Adrenal gland (tissue), 12 donors: ENCODE measurements around the gene TGFB1. TPM values are rescaled to one million over a fixed set of nuclear protein-coding genes. Genes with fewer than 3 reads are reported as not detected.

Experiments
- DNase-seq, 7 donors: peaks; one replicate each; pipeline ENCODE4 v3.0.0-alpha.2; 2019 to 2020
- H3K27ac ChIP-seq, 5 donors: fragments of 200-600 bp; sonication (generic) in 4 of 5; 1 replicate in 3 of 5; 2 replicates in 2 of 5; pipeline versions ENCODE4 v1.5.1 to v1.8.0; 2016 to 2020; ENCODE audit warnings: mild to moderate bottlenecking in 1 of 5
- H3K27me3 ChIP-seq: fragments of 200-600 bp; 2 replicates; pipeline ENCODE4 v1.8.0; 2021
- H3K36me3 ChIP-seq, 2 donors: fragments of 200-600 bp; replicated peaks in 1 of 2; 1 replicate in 1 of 2; 2 replicates in 1 of 2; pipeline versions ENCODE4 v1.5.1 to v1.8.0; 2018 to 2022
- H3K4me1 ChIP-seq, 2 donors: fragments of 200-600 bp; replicated peaks in 1 of 2; 1 replicate in 1 of 2; 2 replicates in 1 of 2; pipeline versions ENCODE4 v1.5.1 to v1.8.0; 2018 to 2021
- H3K4me3 ChIP-seq, 4 donors: fragments of 200-600 bp; sonication (generic) in 3 of 4; one replicate each; pipeline ENCODE4 v1.5.1; 2016 to 2018
- H3K9me3 ChIP-seq, 3 donors: fragments of 200-600 bp; sonication (generic) in 1 of 3; replicated peaks in 1 of 3; 1 replicate in 2 of 3; 2 replicates in 1 of 3; pipeline versions ENCODE4 v1.5.1 to v1.8.0; 2016 to 2021
- CTCF ChIP-seq, 6 experiments: fragments of 450-650 bp in 4 of 6; fragments of 200-600 bp in 2 of 6; sonication (generic) in 1 of 6; IDR thresholded peaks; 1 replicate in 5 of 6; 2 replicates in 1 of 6; pipeline versions ENCODE4 v1.5.1 to v1.8.0; 2016 to 2021; ENCODE audit warnings: antibody characterized with exemption in 6 of 6, mild to moderate bottlenecking in 2 of 6, moderate library complexity in 1 of 6
- POLR2A ChIP-seq, 2 donors: fragments of 450-650 bp; IDR thresholded peaks; one replicate each; pipeline ENCODE4 v1.6.1; 2017; ENCODE audit warnings: antibody characterized with exemption in 2 of 2, mild to moderate bottlenecking in 2 of 2, moderate library complexity in 1 of 2
- WGBS, 4 donors: extraction: QIAGEN DNeasy Blood & Tissue Kit in 2 of 4; methylation state at CpG; one replicate each; pipeline versions ENCODE4 v1.1.5 to v1.1.7; 2013 to 2017; 5-methylcytosine and 5-hydroxymethylcytosine counted together
- intact Hi-C, 2 donors: fragments of 100-400 bp; cut with DNase I; formaldehyde crosslinking; loops; one replicate each; pipeline versions ENCODE4 v1.14.1 to v1.15.0; 2022 to 2023
- polyA plus RNA-seq, 3 donors: library from polyadenylated mRNA; stranded (reverse); fragments of 200-250 nt in 2 of 3; fragments of 350-450 nt in 1 of 3; fragmentation: Illumina TruSeq in 1 of 3; extraction: RNeasy Lipid Tissue Mini Kit (QIAGEN cat#74804) in 1 of 3; gene quantifications; one replicate each; pipeline ENCODE4 v1.2.3, GENCODE V29; 2013 to 2014
- total RNA-seq, 9 donors: library from RNA; depleted of rRNA in 4 of 9; stranded (reverse); fragments of >200 nt in 4 of 9; fragments of 120-200 nt in 1 of 9; fragmentation: NEBNext Ultra II Directional in 1 of 9; extraction: Animal tissue kit (Norgen Biotek cat#: 25700) in 1 of 9; gene quantifications; one replicate each; pipeline versions ENCODE4 v1.1.0 to v1.2.4, GENCODE V29; 2013 to 2023
- donor health status: healthy with polysubstance abuse.
- donor health status: Bipolar disorder and iron deficiency.
- donor health status: DM: yes; HTN: yes; CAD: no.
- donor health status: DM: no; HTN: no; CAD: no.
- donor health status: DM: no; HTN: no; CAD: no.
- donor health status: DM: yes; HTN: yes; CAD: no.

The TGFB1 gene
- total and polyA plus RNA-seq, 12 donors, result 1.6 to 75.9 (median 35.7) TPM

- no peaks in the 10 kb centered on the region for H3K27me3 ChIP-seq
- no peaks in the 10 kb centered on the region for H3K9me3 ChIP-seq
- H3K36me3 ChIP-seq, result no peaks in the 10 kb centered on the region
- no peak overlapping the region for H3K27ac ChIP-seq
- 80 to 94% (median 88%) methylated on average over 2 of the region's 2 CpGs for WGBS, 4 donors
- no peak for TF ChIP-seq CTCF (IDR thresholded peaks at IDR 0.05)
- no peak for TF ChIP-seq POLR2A (IDR thresholded peaks at IDR 0.05)
- intact Hi-C loops, result no loop called here
- DNase-seq, result no peak
- peaks cover 20 to 26% of the 10 kb centered on the region in 2 donors for H3K4me1 ChIP-seq
- no peak overlapping the region for H3K4me3 ChIP-seq
These were observed 45.8 kb upstream of the TGFB1 start for GRCh38 chr19:41399525-41399924.

- TF ChIP-seq CTCF (IDR thresholded peaks at IDR 0.05) (no peak), POLR2A (IDR thresholded peaks at IDR 0.05) (no peak)
- intact Hi-C loops, result no loop called here
- no peak for DNase-seq
- no peak overlapping the region for H3K4me3 ChIP-seq
- H3K27ac ChIP-seq, result peak overlapping the region in 1 of 5 donors; percentile 3
- H3K4me1 ChIP-seq, result peaks cover 20 to 26% of the 10 kb centered on the region in 2 donors
- 56 to 78% (median 73%) methylated on average over 3 of the region's 3 CpGs for WGBS, 4 donors
- H3K27me3 ChIP-seq, result no peaks in the 10 kb centered on the region
- H3K9me3 ChIP-seq, result no peaks in the 10 kb centered on the region
- no peaks in the 10 kb centered on the region for H3K36me3 ChIP-seq
These were observed 45.4 kb upstream of the TGFB1 start for GRCh38 chr19:41399091-41399490.

- intact Hi-C loops, result no loop called here
- TF ChIP-seq POLR2A (IDR thresholded peaks at IDR 0.05) (no peak), CTCF (IDR thresholded peaks at IDR 0.05) (no peak)
- WGBS, 4 donors, result 14 to 48% (median 25%) methylated on average over 3 of the region's 3 CpGs
- no peak for DNase-seq
- Histone ChIP-seq H3K4me1 (peaks cover 20 to 26% of the 10 kb centered on the region in 2 donors), H3K27ac (peak overlapping the region in 1 of 5 donors; percentile 3), H3K36me3 (no peaks in the 10 kb centered on the region), H3K4me3 (peak overlapping the region in 2 of 4 donors; percentile 70 to 95), H3K27me3 (no peaks in the 10 kb centered on the region), H3K9me3 (no peaks in the 10 kb centered on the region)
These were observed 44.9 kb upstream of the TGFB1 start for GRCh38 chr19:41398598-41398997.

GRCh38 chr19:41398050-41398418, 44.3 kb upstream of the TGFB1 start:
- peak overlapping the region in 4 of 5 donors; percentile 68 to 95 (median 88) for H3K27ac ChIP-seq
- intact Hi-C loops, result no loop called here
- TF ChIP-seq POLR2A (IDR thresholded peaks at IDR 0.05) (no peak), CTCF (IDR thresholded peaks at IDR 0.05) (no peak)
- H3K4me3 ChIP-seq, result peak overlapping the region; percentile 34 to 95 (median 73)
- H3K4me1 ChIP-seq, result peaks cover 20 to 26% of the 10 kb centered on the region in 2 donors
- WGBS, 4 donors, result 0 to 2% (median 0%) methylated on average over 5 of the region's 5 CpGs
- H3K27me3 ChIP-seq, result no peaks in the 10 kb centered on the region
- H3K36me3 ChIP-seq, result no peaks in the 10 kb centered on the region
- no peaks in the 10 kb centered on the region for H3K9me3 ChIP-seq
- DNase-seq, result no peak
